Psoas muscle (tissue), 8 donors: ENCODE results near the gene CAMK2N1. TPM values are rescaled to one million over a fixed set of nuclear protein-coding genes. Genes with fewer than 3 reads are reported as not detected.

Source experiments
- ATAC-seq, 4 donors: fragments of 200-7000 bp; cut with Tn5 transposase; one replicate each; pipeline ENCODE4 v1.9.1; 2020; ENCODE audit warnings: moderate library complexity in 3 of 4, mild to moderate bottlenecking in 2 of 4
- DNase-seq, 2 donors: peaks; one replicate each; pipeline ENCODE4 v3.0.0-alpha.2; 2020
- H3K27ac ChIP-seq: fragments of 200-600 bp; one replicate; pipeline ENCODE4 v1.8.0; 2022
- H3K27me3 ChIP-seq, 3 donors: fragments of 200-600 bp in 1 of 3; one replicate each; pipeline versions ENCODE4 v1.6.1 to v1.8.0; 2013 to 2022; ENCODE audit warnings: low read length in 2 of 3, mild to moderate bottlenecking in 2 of 3, moderate library complexity in 1 of 3; ENCODE audit not compliant: insufficient read depth in 3 of 3
- H3K36me3 ChIP-seq, 2 donors: fragments of 200-600 bp in 1 of 2; one replicate each; pipeline versions ENCODE4 v1.6.1 to v1.8.0; 2013 to 2022; ENCODE audit warnings: low read depth in 1 of 2, mild to moderate bottlenecking in 1 of 2, moderate library complexity in 1 of 2; ENCODE audit not compliant: insufficient read depth in 1 of 2
- H3K4me1 ChIP-seq: fragments of 200-600 bp; one replicate; pipeline ENCODE4 v1.8.0; 2022
- H3K4me3 ChIP-seq: fragments of 200-600 bp; one replicate; pipeline ENCODE4 v1.8.0; 2022; ENCODE audit warnings: mild to moderate bottlenecking
- H3K9me3 ChIP-seq: fragments of 200-600 bp; one replicate; pipeline ENCODE4 v1.8.0; 2022
- CTCF ChIP-seq: fragments of 200-600 bp; IDR thresholded peaks from one replicate; pipeline ENCODE4 v1.8.0; 2022; ENCODE audit warnings: antibody characterized with exemption
- WGBS, 3 donors: extraction: QIAGEN DNeasy Blood & Tissue Kit; methylation state at CpG; one replicate each; pipeline versions ENCODE4 v1.1.6 to v1.1.7; 2013; 5-methylcytosine and 5-hydroxymethylcytosine counted together
- intact Hi-C, 2 donors: fragments of 100-400 bp; cut with DNase I; formaldehyde crosslinking; loops; one replicate each; pipeline versions ENCODE4 v1.11.0 to v1.14.2; 2022
- polyA plus RNA-seq, 3 donors: library from polyadenylated mRNA; stranded (reverse); fragments of 200-250 nt; gene quantifications; one replicate each; pipeline ENCODE4 v1.2.3, GENCODE V29; 2013
- total RNA-seq, 4 donors: library from RNA; stranded (reverse); fragmentation: NEBNext Ultra II Directional in 2 of 4; extraction: Animal tissue kit (Norgen Biotek cat#: 25700) in 2 of 4; gene quantifications; one replicate each; pipeline versions ENCODE4 v1.2.1 to v1.2.4, GENCODE V29; 2021 to 2023
- donor health status: healthy with polysubstance abuse.
- donor health status: DM: no; HTN: no; CAD: no; lungs with moderate emphysema.
- donor health status: Bipolar disorder and iron deficiency.
- donor health status: healthy.
- donor health status: DM: yes; HTN: yes; CAD: no.
- donor health status: DM: no; HTN: no; CAD: no.
- donor health status: DM: no; HTN: no; CAD: no.
- donor health status: DM: yes; HTN: yes; CAD: no.

Gene CAMK2N1
- total and polyA plus RNA-seq, 7 donors: 2.2 to 7.9 (median 4.2) TPM

GRCh38 chr1:20439282-20439681 lies 46.7 kb downstream of the CAMK2N1 start:
- no peaks in the 10 kb centered on the region for H3K36me3 ChIP-seq
- H3K9me3 ChIP-seq: no peaks in the 10 kb centered on the region
- H3K27ac ChIP-seq: no peak overlapping the region
- peaks cover 0 to 14% (median 0%) of the 10 kb centered on the region in 3 donors for H3K27me3 ChIP-seq
- intact Hi-C loops: loop anchor here in 1 of 2 donors (10.0 kb wide), 1 partner anchor 224 kb away; no protein-coding TSS in a partner anchor
- no peak for DNase-seq
- H3K4me3 ChIP-seq: no peak overlapping the region
- ATAC-seq: no peak
- no peak for TF ChIP-seq CTCF
- no peaks in the 10 kb centered on the region for H3K4me1 ChIP-seq

- WGBS, 3 donors: 84 to 95% (median 92%) methylated on average over 2 of the region's 2 CpGs
Observed at GRCh38 chr1:20437640-20438039, 48.4 kb downstream of the CAMK2N1 start.

GRCh38 chr1:20432891-20433290 lies 53.1 kb downstream of the CAMK2N1 start:
- H3K27me3 ChIP-seq: peaks cover 0 to 36% (median 0%) of the 10 kb centered on the region in 3 donors
- WGBS, 3 donors: 75 to 81% (median 76%) methylated on average over 4 of the region's 4 CpGs
- no peak for DNase-seq
- no peaks in the 10 kb centered on the region for H3K4me1 ChIP-seq
- H3K9me3 ChIP-seq: no peaks in the 10 kb centered on the region
- no peak overlapping the region for H3K4me3 ChIP-seq
- intact Hi-C loops: loop anchor here (5.0 to 10.0 kb wide), 2 partner anchors 218 to 221 kb away; no protein-coding TSS in a partner anchor
- no peaks in the 10 kb centered on the region for H3K36me3 ChIP-seq
- H3K27ac ChIP-seq: no peak overlapping the region
- no peak for TF ChIP-seq CTCF
- ATAC-seq: no peak

More at GRCh38 chr1:20437640-20438039, 48.4 kb downstream of the CAMK2N1 start:
- Histone ChIP-seq H3K27ac (no peak overlapping the region), H3K9me3 (no peaks in the 10 kb centered on the region), H3K4me1 (no peaks in the 10 kb centered on the region), H3K36me3 (no peaks in the 10 kb centered on the region), H3K27me3 (peaks cover 0 to 18% (median 0%) of the 10 kb centered on the region in 3 donors), H3K4me3 (no peak overlapping the region)
- no peak for TF ChIP-seq CTCF
- no peak for DNase-seq
- ATAC-seq: no peak
- intact Hi-C loops: loop anchor here in 1 of 2 donors (10.0 kb wide), 1 partner anchor 223 kb away; no protein-coding TSS in a partner anchor

Other genes with a start within 250 kb of the CAMK2N1 start
- gene VWA5B1, start 195.3 kb downstream of the CAMK2N1 start, total RNA-seq: under 1 TPM in 2 of 4 donors, not detected in 2; 0.12 to 0.17 TPM
- under 1 TPM in 1 of 3 donors, not detected in 2; under 0.01 TPM for gene VWA5B1, start 195.3 kb downstream of the CAMK2N1 start, polyA plus RNA-seq
- gene MUL1, start 21.9 kb upstream of the CAMK2N1 start, total RNA-seq: 10 to 100 TPM; 23.0 to 43.1 (median 33.3) TPM
- 10 to 100 TPM; 27.8 to 48.0 (median 45.0) TPM for gene MUL1, start 21.9 kb upstream of the CAMK2N1 start, polyA plus RNA-seq
- gene FAM43B, start 66.4 kb upstream of the CAMK2N1 start, total RNA-seq: 1 to 10 TPM in 1 of 4 donors, under 1 TPM in 3; 0.25 to 1.2 (median 0.56) TPM
- under 1 TPM; 0.05 to 0.74 (median 0.08) TPM for gene FAM43B, start 66.4 kb upstream of the CAMK2N1 start, polyA plus RNA-seq
- gene CDA, start 102.9 kb upstream of the CAMK2N1 start, total RNA-seq: 1 to 10 TPM; 1.0 to 2.0 (median 1.8) TPM
- gene CDA, start 102.9 kb upstream of the CAMK2N1 start, polyA plus RNA-seq: 1 to 10 TPM; 1.2 to 2.5 (median 1.2) TPM
- gene PINK1, start 147.2 kb upstream of the CAMK2N1 start, total RNA-seq: 100 to 1,000 TPM; 219 to 416 (median 390) TPM
- 100 to 1,000 TPM; 218 to 506 (median 276) TPM for gene PINK1, start 147.2 kb upstream of the CAMK2N1 start, polyA plus RNA-seq
- gene DDOST, start 175.2 kb upstream of the CAMK2N1 start, total RNA-seq: 10 to 100 TPM; 43.0 to 70.2 (median 61.7) TPM
- 10 to 100 TPM; 63.3 to 97.1 (median 87.7) TPM for gene DDOST, start 175.2 kb upstream of the CAMK2N1 start, polyA plus RNA-seq
- gene KIF17, start 231.8 kb upstream of the CAMK2N1 start, total RNA-seq: 1 to 10 TPM; 1.1 to 3.4 (median 1.2) TPM
- gene KIF17, start 231.8 kb upstream of the CAMK2N1 start, polyA plus RNA-seq: 1 to 10 TPM; 1.5 to 2.0 (median 1.7) TPM
- 1 to 10 TPM in 2 of 4 donors, under 1 TPM in 2; 0.09 to 2.6 (median 1.3) TPM for gene SH2D5, start 246.5 kb upstream of the CAMK2N1 start, total RNA-seq
- gene SH2D5, start 246.5 kb upstream of the CAMK2N1 start, polyA plus RNA-seq: 10 to 100 TPM in 1 of 3 donors, 1 to 10 TPM in 1, under 1 TPM in 1; 0.86 to 27.9 (median 2.8) TPM